ENCODE measurements around the gene KCNMB2.
A peak's percentile ranks its signal among the peaks of the same experiment; 100 is the strongest.

The KCNMB2 gene

DNA sequence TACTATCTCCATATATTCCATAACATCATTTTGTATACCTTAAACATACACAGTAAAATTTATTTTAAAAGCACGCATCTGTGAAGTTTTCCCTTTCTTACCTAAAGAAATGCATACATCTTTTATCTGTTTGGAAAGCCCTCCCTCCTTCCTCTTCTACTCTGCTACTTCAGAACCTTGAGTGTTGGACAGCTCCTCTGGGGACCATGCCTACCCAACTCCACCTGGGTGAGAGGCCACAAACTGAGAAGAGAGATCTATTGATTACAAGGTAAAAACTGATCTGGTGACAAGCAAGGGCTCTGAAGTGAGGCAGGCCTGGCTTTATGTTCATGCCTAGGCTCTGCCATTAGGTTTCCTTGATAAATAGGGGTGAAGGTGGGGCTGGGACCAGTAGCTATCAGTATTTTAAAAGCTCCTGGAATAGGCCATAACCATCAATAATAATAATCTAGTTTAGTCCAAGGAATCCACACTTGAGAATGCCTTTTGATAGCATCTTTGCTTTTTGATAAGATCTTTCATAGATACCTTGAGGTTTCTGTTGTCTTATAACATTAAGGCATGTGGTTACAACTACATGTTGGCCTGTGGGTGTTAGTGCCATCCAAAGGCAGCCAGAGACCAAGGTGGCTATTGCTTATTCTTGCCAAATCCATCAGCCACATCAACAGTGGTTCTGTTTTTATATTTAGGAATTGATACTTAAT lies 148.8 kb downstream of the KCNMB2 start:
- no peak overlapping the region for H3K27ac ChIP-seq
- no peaks in the 10 kb centered on the region for H4K20me1 ChIP-seq
- no peak overlapping the region for H3K4me3 ChIP-seq
- no peak overlapping the region for H3K4me2 ChIP-seq
- H3K9ac ChIP-seq = no peak overlapping the region
- peaks cover 13% of the 10 kb centered on the region; the same call in 1 of the 2 replicates for H3K4me1 ChIP-seq
- TF ChIP-seq Cebpa-rat (IDR thresholded peaks at IDR 0.05) = no peak
- no peaks in the 10 kb centered on the region for H3K27me3 ChIP-seq
- peaks cover 11% of the 10 kb centered on the region for H3K9me3 ChIP-seq
- no peaks in the 10 kb centered on the region for H3K36me3 ChIP-seq

DNA sequence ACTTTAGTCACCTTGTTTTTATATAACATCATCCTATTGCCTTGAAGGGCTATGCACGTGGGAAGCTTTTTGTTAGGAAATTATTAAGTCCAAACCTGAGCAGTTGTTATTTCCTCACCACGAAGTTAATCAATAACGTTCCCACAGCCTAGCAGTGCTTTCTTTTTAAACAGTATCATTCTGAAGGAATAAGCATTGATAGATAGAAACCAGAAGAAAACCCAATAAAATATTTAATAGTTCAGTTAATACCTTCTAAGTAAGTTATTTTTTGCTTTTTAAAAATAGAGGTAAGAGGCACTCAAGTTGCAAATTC lies 149.3 kb downstream of the KCNMB2 start:
- no peaks in the 10 kb centered on the region for H4K20me1 ChIP-seq
- no peak overlapping the region for H3K4me3 ChIP-seq
- no peak overlapping the region for H3K4me2 ChIP-seq
- TF ChIP-seq Cebpa-rat (IDR thresholded peaks at IDR 0.05) = no peak
- no peaks in the 10 kb centered on the region for H3K36me3 ChIP-seq
- H3K9me3 ChIP-seq = peaks cover 11% of the 10 kb centered on the region
- no peak overlapping the region for H3K9ac ChIP-seq
- H3K27ac ChIP-seq = no peak overlapping the region
- no peaks in the 10 kb centered on the region for H3K27me3 ChIP-seq
- H3K4me1 ChIP-seq = peaks cover 8% of the 10 kb centered on the region; the same call in 1 of the 2 replicates

DNA sequence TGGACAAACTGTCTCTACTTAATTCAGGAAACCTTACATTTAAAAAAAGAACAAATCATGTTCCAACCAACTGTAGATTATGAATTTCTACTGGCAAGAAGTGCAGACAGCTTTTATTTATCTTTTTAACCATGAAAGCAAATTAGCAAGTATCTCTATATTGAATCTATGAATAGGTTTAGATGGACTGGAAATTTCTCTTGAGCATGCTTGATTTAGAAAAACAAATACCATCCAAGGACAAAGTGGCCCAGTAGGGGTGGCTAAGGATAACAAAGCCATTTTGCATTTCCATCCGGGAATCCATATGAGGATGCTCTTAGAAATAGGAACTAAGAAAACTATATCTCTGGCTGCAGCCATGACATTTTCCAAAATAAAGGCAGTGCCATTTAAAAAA lies 150.6 kb downstream of the KCNMB2 start:
- Histone ChIP-seq H3K4me1 (peaks cover 5% of the 10 kb centered on the region; the same call in 1 of the 2 replicates), H3K4me2 (peak overlapping the region; percentile 26; the same call in 1 of the 2 replicates), H3K27ac (no peak overlapping the region), H3K9ac (no peak overlapping the region), H3K4me3 (no peak overlapping the region), H3K9me3 (peaks cover 9% of the 10 kb centered on the region), H4K20me1 (no peaks in the 10 kb centered on the region), H3K36me3 (no peaks in the 10 kb centered on the region), H3K27me3 (no peaks in the 10 kb centered on the region)
- TF ChIP-seq Cebpa-rat (IDR thresholded peaks at IDR 0.05) = no peak

DNA sequence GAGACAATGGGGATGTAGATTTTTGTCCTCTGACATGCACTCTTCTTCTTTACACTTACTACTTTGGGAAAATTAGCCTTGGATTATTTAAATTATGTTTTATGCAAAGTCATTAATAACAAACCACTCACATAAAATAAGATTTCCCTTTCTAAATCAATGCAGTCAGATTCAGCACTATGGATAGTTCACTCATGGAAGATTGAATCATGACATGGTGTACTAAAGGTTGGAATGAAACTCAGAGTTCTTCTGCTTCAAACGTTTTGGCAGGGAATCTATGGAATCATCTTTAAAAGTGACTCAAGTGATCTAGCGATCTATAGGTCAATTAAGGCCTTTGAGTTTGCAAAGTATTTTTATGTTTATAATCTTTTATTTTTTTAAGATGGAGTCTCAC lies 154.3 kb downstream of the KCNMB2 start:
- Histone ChIP-seq H3K27me3 (no peaks in the 10 kb centered on the region), H3K4me2 (no peak overlapping the region), H3K9me3 (peaks cover 17% of the 10 kb centered on the region), H3K4me1 (peaks cover 5% of the 10 kb centered on the region; the same call in 1 of the 2 replicates), H3K9ac (no peak overlapping the region), H4K20me1 (no peaks in the 10 kb centered on the region), H3K36me3 (no peaks in the 10 kb centered on the region), H3K27ac (no peak overlapping the region), H3K4me3 (no peak overlapping the region)
- TF ChIP-seq Cebpa-rat (IDR thresholded peaks at IDR 0.05) = no peak

DNA sequence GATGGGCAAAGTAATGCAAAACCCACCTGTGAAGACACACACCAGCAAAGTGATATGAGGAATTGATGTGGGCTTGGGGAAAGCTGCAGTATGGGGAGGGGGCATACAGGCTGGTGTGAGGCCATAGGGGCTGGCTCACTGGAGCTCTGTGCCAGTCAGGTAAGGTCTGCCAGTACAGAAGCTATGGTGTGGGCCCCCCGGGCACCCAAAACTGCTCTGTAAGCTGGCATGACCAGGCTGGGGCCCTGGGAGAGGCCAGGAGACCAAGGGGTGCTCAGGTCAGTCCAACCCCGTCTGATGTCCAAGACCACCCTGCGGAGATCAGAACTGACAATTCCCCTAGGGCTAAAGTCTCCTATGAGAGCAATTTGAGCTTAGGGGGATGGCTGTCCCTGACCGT lies 163.1 kb downstream of the KCNMB2 start:
- no peaks in the 10 kb centered on the region for H3K27me3 ChIP-seq
- no peak for TF ChIP-seq Cebpa-rat (IDR thresholded peaks at IDR 0.05)
- H3K9ac ChIP-seq = no peak overlapping the region
- no peak overlapping the region for H3K27ac ChIP-seq
- H3K9me3 ChIP-seq = peaks cover 40% of the 10 kb centered on the region
- H3K4me1 ChIP-seq = peaks cover 8% of the 10 kb centered on the region; the same call in 1 of the 2 replicates
- H4K20me1 ChIP-seq = no peaks in the 10 kb centered on the region
- H3K4me3 ChIP-seq = no peak overlapping the region
- no peaks in the 10 kb centered on the region for H3K36me3 ChIP-seq
- H3K4me2 ChIP-seq = no peak overlapping the region

DNA sequence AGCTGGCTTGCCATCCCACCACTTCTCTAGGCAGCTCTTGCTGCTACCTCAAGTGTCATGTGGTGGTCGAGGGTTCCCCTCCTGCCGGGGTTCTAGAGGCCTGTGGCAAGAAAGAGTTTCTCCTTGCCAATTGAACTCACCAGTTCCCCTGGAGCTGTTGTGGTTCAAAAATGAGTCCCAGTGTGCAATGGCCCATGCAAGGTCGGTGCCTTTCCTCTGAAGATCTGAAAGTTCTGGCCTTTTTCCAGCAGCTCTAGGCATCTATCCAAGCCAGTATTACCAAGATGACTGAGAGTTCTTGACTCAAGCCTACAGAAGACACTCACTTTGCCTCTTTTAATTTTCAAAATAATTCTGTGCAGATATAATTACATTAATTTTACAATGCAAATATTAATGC lies 163.6 kb downstream of the KCNMB2 start:
- H3K4me2 ChIP-seq = no peak overlapping the region

DNA sequence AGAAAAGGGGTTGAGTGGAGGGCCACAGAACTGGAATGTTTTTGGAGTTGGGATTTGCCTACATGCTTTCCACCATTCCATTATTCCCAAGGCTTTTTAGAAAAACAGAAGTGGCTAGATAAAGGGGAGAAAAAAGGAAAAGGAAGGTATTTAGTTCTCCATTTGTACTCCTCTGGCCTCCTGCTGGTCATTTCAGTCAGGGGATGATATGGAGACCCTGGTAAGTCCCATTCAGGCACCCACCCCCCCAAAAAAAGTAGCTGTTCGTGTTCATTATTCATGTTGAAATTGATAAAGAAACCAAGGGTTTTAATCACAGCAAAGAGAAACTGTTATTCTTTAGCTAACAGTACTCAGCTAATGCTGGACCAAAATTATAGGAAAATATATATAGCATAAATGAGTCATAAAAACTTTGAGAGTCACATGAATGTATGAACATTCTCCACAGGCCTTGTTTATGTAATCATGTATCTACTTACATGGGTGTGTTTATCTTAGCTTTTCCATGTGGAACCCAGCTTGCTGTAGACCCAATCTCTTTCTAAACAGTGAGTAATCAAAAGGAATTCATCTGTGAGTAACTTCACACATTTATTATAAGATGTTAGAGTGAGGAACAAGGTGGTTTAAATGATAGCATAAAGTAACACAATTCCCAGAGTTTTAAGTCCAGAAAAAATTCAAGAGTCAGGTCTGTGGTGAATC lies 167.2 kb downstream of the KCNMB2 start:
- no peak overlapping the region for H3K9ac ChIP-seq
- H3K27me3 ChIP-seq = no peaks in the 10 kb centered on the region
- H4K20me1 ChIP-seq = no peaks in the 10 kb centered on the region
- H3K4me2 ChIP-seq = no peak overlapping the region
- no peak overlapping the region for H3K4me3 ChIP-seq
- 0 out of 2 replicates have a peak, but pooled peaks cover 3% of the 10 kb centered on the region for H3K9me3 ChIP-seq
- H3K4me1 ChIP-seq = peaks cover 18% of the 10 kb centered on the region
- H3K36me3 ChIP-seq = no peaks in the 10 kb centered on the region
- no peak overlapping the region for H3K27ac ChIP-seq
- TF ChIP-seq Cebpa-rat (IDR thresholded peaks at IDR 0.05) = no peak

More for the DNA sequence above, 163.6 kb downstream of the KCNMB2 start:
- H3K27ac ChIP-seq = no peak overlapping the region
- H3K36me3 ChIP-seq = no peaks in the 10 kb centered on the region
- no peak for TF ChIP-seq Cebpa-rat (IDR thresholded peaks at IDR 0.05)
- H3K4me3 ChIP-seq = no peak overlapping the region
- H4K20me1 ChIP-seq = no peaks in the 10 kb centered on the region
- no peak overlapping the region for H3K9ac ChIP-seq
- H3K4me1 ChIP-seq = peaks cover 8% of the 10 kb centered on the region; the same call in 1 of the 2 replicates
- no peaks in the 10 kb centered on the region for H3K27me3 ChIP-seq
- H3K9me3 ChIP-seq = peaks cover 36% of the 10 kb centered on the region

DNA sequence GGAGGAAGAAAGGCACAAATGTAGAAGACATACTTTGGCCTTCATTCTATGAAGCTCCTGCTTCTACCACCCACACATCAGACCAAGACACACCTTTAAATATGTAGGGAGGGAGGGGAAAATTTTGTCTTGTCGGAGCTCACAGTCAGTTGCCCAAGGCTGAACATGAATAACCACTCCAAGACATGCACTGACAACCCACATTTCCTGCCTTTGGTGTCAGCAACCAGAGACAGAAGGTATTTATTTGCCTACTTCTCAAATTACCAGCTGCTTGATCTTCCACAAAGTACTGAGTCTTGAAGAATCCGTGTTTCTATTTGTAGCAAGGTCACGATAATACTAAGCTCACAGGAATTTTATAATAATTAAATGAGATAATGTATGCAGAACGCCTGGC lies 169.7 kb downstream of the KCNMB2 start:
- Histone ChIP-seq H3K9me3 (no peaks in the 10 kb centered on the region), H3K27ac (no peak overlapping the region), H3K27me3 (no peaks in the 10 kb centered on the region), H3K4me2 (peak overlapping the region; percentile 38), H4K20me1 (no peaks in the 10 kb centered on the region), H3K9ac (no peak overlapping the region), H3K4me1 (peaks cover 10% of the 10 kb centered on the region), H3K36me3 (no peaks in the 10 kb centered on the region), H3K4me3 (no peak overlapping the region)
- TF ChIP-seq Cebpa-rat (IDR thresholded peaks at IDR 0.05) = no peak

DNA sequence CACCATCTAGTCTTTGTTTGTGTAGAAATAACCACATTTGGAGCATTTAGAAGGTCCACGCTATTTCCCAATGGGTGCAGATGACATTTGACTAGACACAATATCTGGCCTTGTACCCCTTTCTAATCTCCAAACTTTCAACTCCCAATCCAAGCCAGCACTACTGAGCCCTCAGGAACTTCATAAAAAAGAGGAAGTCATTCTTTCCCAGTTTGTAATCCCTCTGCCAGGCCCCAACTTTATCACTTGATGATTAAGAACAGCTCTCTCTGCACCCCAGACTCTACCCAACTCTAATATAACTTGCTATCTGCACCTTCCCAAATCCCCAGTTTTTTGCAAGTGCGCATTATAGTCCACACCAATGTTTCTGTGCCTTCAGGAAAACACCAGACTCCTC lies 170.2 kb downstream of the KCNMB2 start:
- Histone ChIP-seq H3K9me3 (no peaks in the 10 kb centered on the region), H3K4me3 (no peak overlapping the region), H3K36me3 (no peaks in the 10 kb centered on the region), H3K27ac (no peak overlapping the region), H4K20me1 (no peaks in the 10 kb centered on the region), H3K27me3 (no peaks in the 10 kb centered on the region), H3K4me2 (peak overlapping the region; percentile 38), H3K4me1 (peaks cover 10% of the 10 kb centered on the region), H3K9ac (no peak overlapping the region)
- no peak for TF ChIP-seq Cebpa-rat (IDR thresholded peaks at IDR 0.05)

DNA sequence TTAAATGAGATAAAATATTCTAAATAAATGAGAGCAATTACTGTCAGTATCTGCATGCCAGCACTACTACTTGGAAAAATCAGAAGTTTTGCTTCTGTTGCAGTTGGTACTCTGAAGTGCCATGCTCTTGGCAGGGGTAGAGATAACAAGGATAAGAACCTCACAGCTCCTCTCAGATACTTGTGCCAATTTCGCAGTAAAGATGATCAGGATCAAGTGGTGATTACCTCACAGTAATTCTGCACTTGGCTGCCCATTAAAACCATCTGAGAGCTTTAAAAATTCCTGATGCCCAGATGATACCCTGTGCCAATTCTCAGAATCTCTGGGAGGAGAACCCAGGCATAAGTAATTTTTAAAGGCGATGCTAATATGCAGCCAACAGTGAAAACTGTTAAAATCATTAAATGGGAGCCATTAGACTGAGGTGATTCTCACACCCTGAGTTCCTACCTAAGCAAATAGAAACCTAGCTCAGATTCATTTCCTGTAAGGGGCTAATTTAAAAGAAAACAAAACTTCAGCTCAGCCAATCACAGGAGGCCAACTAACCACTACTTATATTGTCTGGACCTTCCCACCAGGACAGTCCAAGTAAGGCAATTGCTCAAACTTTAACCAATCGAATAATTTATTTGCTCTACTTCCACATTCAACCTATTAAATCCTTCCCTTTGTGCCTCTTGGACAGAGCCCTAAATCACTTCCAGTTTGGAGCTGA lies 171.2 kb downstream of the KCNMB2 start:
- Histone ChIP-seq H3K27ac (no peak overlapping the region), H3K27me3 (no peaks in the 10 kb centered on the region), H3K9ac (no peak overlapping the region), H3K4me1 (peaks cover 10% of the 10 kb centered on the region), H3K9me3 (no peaks in the 10 kb centered on the region), H3K4me3 (no peak overlapping the region), H3K36me3 (no peaks in the 10 kb centered on the region), H4K20me1 (no peaks in the 10 kb centered on the region), H3K4me2 (no peak overlapping the region)
- TF ChIP-seq Cebpa-rat (IDR thresholded peaks at IDR 0.05) = no peak

Measured in BLaER1 (cell line).